Astrocyte (in vitro differentiated cells and primary cell): ENCODE measurements around the gene APBA2. TPM values are rescaled to one million over a fixed set of nuclear protein-coding genes. Genes with fewer than 3 reads are reported as not detected.

Experiments used
- DNase-seq: peaks from one replicate; pipeline ENCODE4 v3.0.0-alpha.2; 2010; ENCODE audit warnings: low read depth
- FAIRE-seq: peaks from 2 replicates; lab custom pipeline; 2011; peaks lifted over from hg19 to GRCh38; lab: Jason Lieb, UNC
- H2AFZ ChIP-seq: 2 replicates; pipeline ENCODE4 v1.6.0; 2012; ENCODE audit warnings: low read depth, low read length, inconsistent platforms
- H3K27ac ChIP-seq: 2 replicates; pipeline ENCODE4 v1.5.1; 2011; ENCODE audit warnings: low read depth, low read length, inconsistent platforms
- H3K27me3 ChIP-seq: 2 replicates; pipeline ENCODE4 v1.6.0; 2011; ENCODE audit warnings: low read length, inconsistent platforms; ENCODE audit not compliant: insufficient read depth
- H3K36me3 ChIP-seq: 2 replicates; pipeline ENCODE4 v1.5.1; 2011; ENCODE audit warnings: low read length, inconsistent platforms; ENCODE audit not compliant: insufficient read depth
- H3K4me1 ChIP-seq: 2 replicates; pipeline ENCODE4 v1.5.1; 2011; ENCODE audit warnings: low read length, inconsistent platforms; ENCODE audit not compliant: insufficient read depth
- H3K4me2 ChIP-seq: 2 replicates; pipeline ENCODE4 v1.6.0; 2012; ENCODE audit warnings: low read length, inconsistent platforms
- H3K4me3 ChIP-seq: 2 replicates; pipeline ENCODE4 v1.5.1; 2011; ENCODE audit warnings: low read depth, mild to moderate bottlenecking, low read length, inconsistent platforms; ENCODE audit not compliant: insufficient read depth
- H3K79me2 ChIP-seq: 2 replicates; pipeline ENCODE4 v1.6.0; 2012; ENCODE audit warnings: mild to moderate bottlenecking, low read length, inconsistent platforms; ENCODE audit not compliant: insufficient read depth
- H3K9ac ChIP-seq: 2 replicates; pipeline ENCODE4 v1.6.0; 2012; ENCODE audit warnings: mild to moderate bottlenecking, low read length, inconsistent platforms
- H3K9me3 ChIP-seq: 2 replicates; pipeline ENCODE4 v1.5.1; 2012; ENCODE audit warnings: low read depth, mild to moderate bottlenecking, low read length, inconsistent platforms; ENCODE audit not compliant: insufficient read depth
- H4K20me1 ChIP-seq: 2 replicates; pipeline ENCODE4 v1.6.0; 2012; ENCODE audit warnings: low read length, inconsistent platforms; ENCODE audit not compliant: insufficient read depth
- H3K27ac Mint-ChIP-seq: one replicate; pipeline ENCODE4 v1.8.0; 2021; ENCODE audit warnings: mild to moderate bottlenecking, mixed read lengths; ENCODE audit not compliant: unreplicated experiment
- H3K27me3 Mint-ChIP-seq: one replicate; pipeline ENCODE4 v1.8.0; 2021; ENCODE audit warnings: low read depth, mixed read lengths; ENCODE audit not compliant: unreplicated experiment
- H3K36me3 Mint-ChIP-seq: one replicate; pipeline ENCODE4 v1.8.0; 2021; ENCODE audit warnings: low read depth, mixed read lengths; ENCODE audit not compliant: unreplicated experiment
- H3K4me1 Mint-ChIP-seq: one replicate; pipeline ENCODE4 v1.8.0; 2021; ENCODE audit warnings: low read depth, mixed read lengths; ENCODE audit not compliant: unreplicated experiment
- H3K4me3 Mint-ChIP-seq: one replicate; pipeline ENCODE4 v1.8.0; 2021; ENCODE audit warnings: mild to moderate bottlenecking, moderate library complexity, mixed read lengths; ENCODE audit not compliant: unreplicated experiment
- H3K9me3 Mint-ChIP-seq: one replicate; pipeline ENCODE4 v1.8.0; 2021; ENCODE audit warnings: mild to moderate bottlenecking, mixed read lengths; ENCODE audit not compliant: unreplicated experiment
- EZH2 ChIP-seq: IDR thresholded peaks from 2 replicates; pipeline ENCODE4 v1.6.1; 2012; ENCODE audit warnings: mild to moderate bottlenecking, low read length, inconsistent platforms; ENCODE audit not compliant: insufficient read depth
- total RNA-seq: library from RNA; stranded (reverse); gene quantifications from 2 replicates; pipeline ENCODE4 v1.2.1, GENCODE V29; 2021
- TF ChIP-seq, protein P1 (sequence below): IDR thresholded peaks from 2 replicates; pipeline ENCODE4 v1.5.1; 2011; ENCODE audit warnings: low read depth, mild to moderate bottlenecking, inconsistent platforms, low read length, moderate library complexity; ENCODE audit not compliant: insufficient read depth

Gene APBA2
- total RNA-seq, 1 donor from 2014 or later, result 15.2 TPM

GRCh38 chr15:29106116-29106515 is 220.3 kb downstream of the APBA2 start:
- no peak overlapping the region for H2AFZ ChIP-seq
- H3K4me3 ChIP-seq, result no peak overlapping the region
- no peaks in the 10 kb centered on the region for H3K79me2 ChIP-seq
- H3K9ac ChIP-seq, result no peak overlapping the region
- Mint-ChIP-seq H3K36me3 (peaks cover 21% of the 10 kb centered on the region), H3K27ac (no peak overlapping the region), H3K9me3 (no peaks in the 10 kb centered on the region), H3K27me3 (peaks cover 15% of the 10 kb centered on the region), H3K4me1 (no peaks in the 10 kb centered on the region), H3K4me3 (no peak overlapping the region)
- no peak for DNase-seq
- TF ChIP-seq, protein P1, sequence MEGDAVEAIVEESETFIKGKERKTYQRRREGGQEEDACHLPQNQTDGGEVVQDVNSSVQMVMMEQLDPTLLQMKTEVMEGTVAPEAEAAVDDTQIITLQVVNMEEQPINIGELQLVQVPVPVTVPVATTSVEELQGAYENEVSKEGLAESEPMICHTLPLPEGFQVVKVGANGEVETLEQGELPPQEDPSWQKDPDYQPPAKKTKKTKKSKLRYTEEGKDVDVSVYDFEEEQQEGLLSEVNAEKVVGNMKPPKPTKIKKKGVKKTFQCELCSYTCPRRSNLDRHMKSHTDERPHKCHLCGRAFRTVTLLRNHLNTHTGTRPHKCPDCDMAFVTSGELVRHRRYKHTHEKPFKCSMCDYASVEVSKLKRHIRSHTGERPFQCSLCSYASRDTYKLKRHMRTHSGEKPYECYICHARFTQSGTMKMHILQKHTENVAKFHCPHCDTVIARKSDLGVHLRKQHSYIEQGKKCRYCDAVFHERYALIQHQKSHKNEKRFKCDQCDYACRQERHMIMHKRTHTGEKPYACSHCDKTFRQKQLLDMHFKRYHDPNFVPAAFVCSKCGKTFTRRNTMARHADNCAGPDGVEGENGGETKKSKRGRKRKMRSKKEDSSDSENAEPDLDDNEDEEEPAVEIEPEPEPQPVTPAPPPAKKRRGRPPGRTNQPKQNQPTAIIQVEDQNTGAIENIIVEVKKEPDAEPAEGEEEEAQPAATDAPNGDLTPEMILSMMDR, result no peak
- no peak for TF ChIP-seq EZH2
- H4K20me1 ChIP-seq, result no peaks in the 10 kb centered on the region
- peaks cover 8% of the 10 kb centered on the region for H3K4me1 ChIP-seq
- no peak overlapping the region for H3K27ac ChIP-seq
- H3K4me2 ChIP-seq, result no peak overlapping the region
- H3K9me3 ChIP-seq, result no peaks in the 10 kb centered on the region
- no peak for FAIRE-seq
- no peaks in the 10 kb centered on the region for H3K36me3 ChIP-seq
- no peaks in the 10 kb centered on the region for H3K27me3 ChIP-seq

- no peak overlapping the region for H3K27ac Mint-ChIP-seq
Measured at GRCh38 chr15:29106551-29107290, 220.9 kb downstream of the APBA2 start.

More at GRCh38 chr15:29106551-29107290, 220.9 kb downstream of the APBA2 start:
- no peaks in the 10 kb centered on the region for H3K9me3 Mint-ChIP-seq
- Histone ChIP-seq H3K9ac (no peak overlapping the region), H3K4me3 (no peak overlapping the region), H2AFZ (no peak overlapping the region), H3K4me2 (no peak overlapping the region), H3K79me2 (no peaks in the 10 kb centered on the region), H3K36me3 (no peaks in the 10 kb centered on the region), H4K20me1 (no peaks in the 10 kb centered on the region), H3K27ac (no peak overlapping the region), H3K4me1 (peaks cover 8% of the 10 kb centered on the region), H3K27me3 (no peaks in the 10 kb centered on the region), H3K9me3 (no peaks in the 10 kb centered on the region)
- H3K4me3 Mint-ChIP-seq, result no peak overlapping the region
- FAIRE-seq, result no peak
- H3K27me3 Mint-ChIP-seq, result peaks cover 17% of the 10 kb centered on the region
- peaks cover 21% of the 10 kb centered on the region for H3K36me3 Mint-ChIP-seq
- H3K4me1 Mint-ChIP-seq, result no peaks in the 10 kb centered on the region
- TF ChIP-seq, protein P1, result no peak
- no peak for TF ChIP-seq EZH2
- no peak for DNase-seq
